Osteoblast (primary cell): ENCODE data around the gene DGKD. TPM values are rescaled to one million over a fixed set of nuclear protein-coding genes. Genes with fewer than 3 reads are reported as not detected.

Experiments used
- DNase-seq: peaks from one replicate; pipeline ENCODE4 v3.0.0; 2011; ENCODE audit warnings: low spot score, mixed read lengths; ENCODE audit not compliant: insufficient read length; ENCODE audit errors: missing footprints
- H2AFZ ChIP-seq: 2 replicates; pipeline ENCODE4 v1.6.0; 2011; ENCODE audit warnings: mild to moderate bottlenecking, low read length
- H3K27ac ChIP-seq: 2 replicates; pipeline ENCODE4 v1.5.1; 2011; ENCODE audit warnings: mild to moderate bottlenecking, low read depth, low read length, moderate library complexity
- H3K27me3 ChIP-seq: 2 replicates; pipeline ENCODE4 v1.6.0; 2012; ENCODE audit warnings: mild to moderate bottlenecking, control low read depth, inconsistent platforms, low read length, moderate library complexity; ENCODE audit not compliant: insufficient read depth
- H3K36me3 ChIP-seq: 2 replicates; pipeline ENCODE4 v1.5.1; 2011; ENCODE audit warnings: mild to moderate bottlenecking, low read length, control low read depth, moderate library complexity; ENCODE audit not compliant: insufficient read depth
- H3K4me1 ChIP-seq: 2 replicates; pipeline ENCODE4 v1.5.1; 2011; ENCODE audit warnings: mild to moderate bottlenecking, low read length, control low read depth, moderate library complexity; ENCODE audit not compliant: insufficient read depth
- H3K4me2 ChIP-seq: 2 replicates; pipeline ENCODE4 v1.6.0; 2011; ENCODE audit warnings: mild to moderate bottlenecking, low read length; ENCODE audit not compliant: insufficient read depth
- H3K4me3 ChIP-seq: fragments of 200-600 bp; sonication (generic); 3 replicates; pipeline ENCODE4 v1.5.1; 2012; ENCODE audit warnings: mild to moderate bottlenecking, low read length, inconsistent platforms; ENCODE audit not compliant: insufficient read depth
- H3K79me2 ChIP-seq: 2 replicates; pipeline ENCODE4 v1.6.0; 2012; ENCODE audit warnings: mild to moderate bottlenecking, low read length, control low read depth, inconsistent platforms; ENCODE audit not compliant: insufficient read depth
- H3K9me3 ChIP-seq: 2 replicates; pipeline ENCODE4 v1.5.1; 2011; ENCODE audit warnings: low read depth, low read length, control low read depth
- H4K20me1 ChIP-seq: 2 replicates; pipeline ENCODE4 v1.6.0; 2012; ENCODE audit warnings: mild to moderate bottlenecking, low read length, control low read depth; ENCODE audit not compliant: insufficient read depth
- total RNA-seq: library from RNA; depleted of rRNA; stranded (reverse); fragments of >200 nt; gene quantifications from 2 replicates; pipeline ENCODE4 v1.2.3, GENCODE V29; 2012
- TF ChIP-seq, protein P1 (sequence below): IDR thresholded peaks from 2 replicates; pipeline ENCODE4 v1.5.1; 2011; ENCODE audit warnings: mild to moderate bottlenecking, low read depth, low read length, moderate library complexity; ENCODE audit errors: extremely low read depth

DGKD gene
- total RNA-seq, 1 donor: 6.5 TPM

DNA sequence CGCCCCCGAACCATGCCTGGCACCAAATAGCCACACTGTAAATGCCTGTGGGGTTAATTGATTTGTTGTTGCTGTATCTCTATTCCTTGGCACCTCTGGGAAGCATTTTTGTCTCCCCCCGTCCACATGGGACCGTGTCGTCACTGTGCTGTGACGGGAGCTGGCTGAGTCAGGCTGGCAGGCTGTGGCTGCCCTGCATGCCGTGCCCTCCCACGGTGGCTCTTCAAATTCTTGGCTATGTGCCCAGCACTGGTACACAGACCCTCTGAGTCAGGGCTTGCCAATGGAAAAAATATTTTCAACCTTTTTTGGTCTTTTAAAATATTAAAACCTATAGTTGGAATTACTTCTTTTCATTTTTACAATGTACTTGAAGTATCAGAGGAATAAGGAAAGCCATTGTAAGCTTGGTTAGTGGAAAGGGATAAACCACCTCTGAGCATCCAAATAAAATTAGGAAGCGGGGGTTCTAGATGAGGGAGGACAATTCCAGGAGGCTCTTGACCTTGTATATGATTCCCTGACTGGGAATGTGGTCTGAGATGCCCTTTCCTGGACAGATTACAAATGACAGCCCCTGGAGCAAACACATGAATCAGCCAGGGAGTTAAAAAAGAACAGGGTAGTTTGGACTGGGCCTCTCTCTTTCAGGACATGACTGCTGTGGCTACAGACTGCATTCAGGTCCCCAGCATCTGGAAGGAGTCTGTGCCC is 59.4 kb downstream of the DGKD start:
- no peaks in the 10 kb centered on the region for H3K79me2 ChIP-seq
- peaks cover 32% of the 10 kb centered on the region for H3K4me1 ChIP-seq
- TF ChIP-seq, protein P1, sequence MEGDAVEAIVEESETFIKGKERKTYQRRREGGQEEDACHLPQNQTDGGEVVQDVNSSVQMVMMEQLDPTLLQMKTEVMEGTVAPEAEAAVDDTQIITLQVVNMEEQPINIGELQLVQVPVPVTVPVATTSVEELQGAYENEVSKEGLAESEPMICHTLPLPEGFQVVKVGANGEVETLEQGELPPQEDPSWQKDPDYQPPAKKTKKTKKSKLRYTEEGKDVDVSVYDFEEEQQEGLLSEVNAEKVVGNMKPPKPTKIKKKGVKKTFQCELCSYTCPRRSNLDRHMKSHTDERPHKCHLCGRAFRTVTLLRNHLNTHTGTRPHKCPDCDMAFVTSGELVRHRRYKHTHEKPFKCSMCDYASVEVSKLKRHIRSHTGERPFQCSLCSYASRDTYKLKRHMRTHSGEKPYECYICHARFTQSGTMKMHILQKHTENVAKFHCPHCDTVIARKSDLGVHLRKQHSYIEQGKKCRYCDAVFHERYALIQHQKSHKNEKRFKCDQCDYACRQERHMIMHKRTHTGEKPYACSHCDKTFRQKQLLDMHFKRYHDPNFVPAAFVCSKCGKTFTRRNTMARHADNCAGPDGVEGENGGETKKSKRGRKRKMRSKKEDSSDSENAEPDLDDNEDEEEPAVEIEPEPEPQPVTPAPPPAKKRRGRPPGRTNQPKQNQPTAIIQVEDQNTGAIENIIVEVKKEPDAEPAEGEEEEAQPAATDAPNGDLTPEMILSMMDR: no peak
- peak overlapping the region; percentile 19 for H2AFZ ChIP-seq
- no peak for DNase-seq
- H3K27me3 ChIP-seq: no peaks in the 10 kb centered on the region
- H3K4me3 ChIP-seq: peak overlapping the region; percentile 31
- H3K27ac ChIP-seq: peak overlapping the region; percentile 90
- H4K20me1 ChIP-seq: no peaks in the 10 kb centered on the region
- no peaks in the 10 kb centered on the region for H3K36me3 ChIP-seq
- H3K4me2 ChIP-seq: peak overlapping the region; percentile 66
- H3K9me3 ChIP-seq: no peaks in the 10 kb centered on the region

DNA sequence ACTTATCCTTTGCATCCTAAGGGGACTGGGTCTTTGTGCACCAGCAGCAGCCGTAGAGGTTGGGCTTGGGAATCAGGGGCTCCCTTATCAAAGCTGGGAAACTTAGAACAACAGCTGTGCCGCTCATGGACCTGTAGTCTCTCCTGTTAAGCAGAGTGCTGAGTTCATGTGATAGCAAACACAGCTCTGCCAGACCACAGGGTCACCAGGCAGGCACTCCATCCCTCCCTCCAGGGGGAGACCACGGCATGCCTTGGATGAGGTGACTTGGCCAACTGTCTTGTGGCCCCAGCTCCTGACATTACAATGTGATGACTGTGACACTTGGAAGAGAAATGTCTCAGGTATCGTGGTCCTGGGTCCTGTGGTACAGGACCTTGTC is 60.0 kb downstream of the DGKD start:
- peak overlapping the region; percentile 19 for H2AFZ ChIP-seq
- no peaks in the 10 kb centered on the region for H4K20me1 ChIP-seq
- H3K27me3 ChIP-seq: no peaks in the 10 kb centered on the region
- H3K4me1 ChIP-seq: peaks cover 38% of the 10 kb centered on the region
- peak overlapping the region; percentile 66 for H3K4me2 ChIP-seq
- TF ChIP-seq, protein P1: no peak
- peak overlapping the region; percentile 90 for H3K27ac ChIP-seq
- peak overlapping the region; percentile 31 for H3K4me3 ChIP-seq
- H3K79me2 ChIP-seq: no peaks in the 10 kb centered on the region
- no peaks in the 10 kb centered on the region for H3K9me3 ChIP-seq
- DNase-seq: no peak
- H3K36me3 ChIP-seq: no peaks in the 10 kb centered on the region

DNA sequence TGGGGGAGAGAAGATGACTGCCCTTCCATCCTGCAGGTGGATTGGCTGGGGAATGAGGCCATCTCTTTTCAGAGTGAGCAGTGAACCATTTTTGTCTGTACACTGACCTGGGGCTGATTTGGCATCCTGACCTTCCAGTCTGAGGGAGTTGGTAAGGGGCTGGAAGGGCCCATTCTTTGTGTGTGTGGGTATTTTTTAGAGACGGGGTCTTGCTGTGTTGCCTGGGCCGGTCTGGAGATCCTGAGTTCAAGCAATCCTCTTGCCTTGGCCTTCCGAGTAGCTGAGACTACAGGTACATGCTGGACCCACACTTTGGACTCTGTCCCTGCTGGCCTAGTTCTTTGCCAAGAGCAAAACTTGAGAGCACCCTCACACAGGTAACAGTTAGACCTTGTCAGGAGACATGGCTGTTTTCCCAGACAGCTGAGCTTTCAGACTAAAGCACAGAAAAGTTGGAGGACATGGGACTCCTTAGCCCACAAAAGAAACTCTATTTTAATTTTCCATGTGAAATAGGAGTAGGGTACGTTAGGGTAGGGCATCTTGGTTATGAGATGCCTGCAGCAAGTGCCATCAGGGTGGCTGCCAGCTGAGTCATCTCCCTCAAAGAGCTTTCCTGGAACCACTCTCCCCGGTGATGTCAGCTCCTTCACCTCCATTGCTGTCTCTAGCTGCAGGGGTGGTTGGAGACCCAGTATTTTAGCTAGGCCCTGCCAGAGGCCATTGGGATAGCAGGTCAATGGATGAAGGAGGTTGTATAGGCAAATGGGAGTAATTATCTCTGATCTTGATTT is 60.7 kb downstream of the DGKD start:
- H3K27ac ChIP-seq: peak overlapping the region; percentile 90
- H3K4me3 ChIP-seq: no peak overlapping the region
- no peaks in the 10 kb centered on the region for H3K36me3 ChIP-seq
- H3K79me2 ChIP-seq: peaks cover 5% of the 10 kb centered on the region
- no peaks in the 10 kb centered on the region for H3K9me3 ChIP-seq
- peaks cover 45% of the 10 kb centered on the region for H3K4me1 ChIP-seq
- no peak overlapping the region for H2AFZ ChIP-seq
- H3K27me3 ChIP-seq: no peaks in the 10 kb centered on the region
- no peak for DNase-seq
- H4K20me1 ChIP-seq: no peaks in the 10 kb centered on the region
- peak overlapping the region; percentile 32 for H3K4me2 ChIP-seq
- TF ChIP-seq, protein P1: no peak

DNA sequence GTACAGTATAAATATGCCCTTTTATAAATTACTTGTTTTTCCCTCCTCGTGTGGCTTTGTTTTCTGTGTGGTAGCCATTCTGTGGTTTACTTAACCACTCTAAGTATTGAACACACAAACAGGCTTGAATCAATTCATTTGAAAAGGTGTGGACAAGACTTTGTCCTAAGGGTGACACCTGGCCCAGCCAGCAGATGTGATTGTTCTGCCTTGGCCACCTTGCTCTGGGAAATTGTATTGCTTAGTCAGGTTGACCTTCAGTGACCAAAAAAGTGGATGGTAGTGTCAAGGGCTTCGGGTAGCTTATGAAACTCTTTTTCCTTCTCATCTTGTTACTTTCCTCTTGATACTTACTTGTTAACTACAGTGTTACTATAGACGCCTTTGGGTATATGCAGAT is 61.9 kb downstream of the DGKD start:
- H3K36me3 ChIP-seq: no peaks in the 10 kb centered on the region
- no peaks in the 10 kb centered on the region for H3K9me3 ChIP-seq
- H3K79me2 ChIP-seq: peaks cover 11% of the 10 kb centered on the region
- H3K4me2 ChIP-seq: no peak overlapping the region
- no peaks in the 10 kb centered on the region for H4K20me1 ChIP-seq
- peaks cover 50% of the 10 kb centered on the region for H3K4me1 ChIP-seq
- DNase-seq: no peak
- no peak overlapping the region for H2AFZ ChIP-seq
- TF ChIP-seq, protein P1: no peak
- no peak overlapping the region for H3K27ac ChIP-seq
- H3K4me3 ChIP-seq: no peak overlapping the region
- no peaks in the 10 kb centered on the region for H3K27me3 ChIP-seq
